Adrenal gland (tissue), 5 donors: Measurements from ENCODE around the gene PRDM16.

ENCODE experiments used
- CTCF ChIP-seq, 6 experiments: fragments of 450-650 bp in 4 of 6; fragments of 200-600 bp in 2 of 6; sonication (generic) in 1 of 6; IDR thresholded peaks; 1 replicate in 5 of 6; 2 replicates in 1 of 6; pipeline versions ENCODE4 v1.5.1 to v1.8.0; 2016 to 2021; ENCODE audit warnings: antibody characterized with exemption in 6 of 6, mild to moderate bottlenecking in 2 of 6, moderate library complexity in 1 of 6
- POLR2A ChIP-seq, 2 donors: fragments of 450-650 bp; IDR thresholded peaks; one replicate each; pipeline ENCODE4 v1.6.1; 2017; ENCODE audit warnings: antibody characterized with exemption in 2 of 2, mild to moderate bottlenecking in 2 of 2, moderate library complexity in 1 of 2
- donor health status: DM: no; HTN: no; CAD: no.

- no peak for TF ChIP-seq CTCF (IDR thresholded peaks at IDR 0.05)
- TF ChIP-seq POLR2A (IDR thresholded peaks at IDR 0.05): no peak
Measured at GRCh38 chr1:3469849-3470649, 401.0 kb downstream of the PRDM16 start.
